ENCODE measurements around the gene RBP2. TPM values are rescaled to one million over a fixed set of nuclear protein-coding genes. Genes with fewer than 3 reads are reported as not detected.

Gene RBP2
- total RNA-seq, 1 donor from 2014 or later, result not detected

- no peak overlapping the region for H3K4me3 ChIP-seq (ENCODE audit: low read depth, low read length)
- FAIRE-seq (peak; percentile 7), DNase-seq (ENCODE audit: low read depth) (no peak)
- TF ChIP-seq, protein P1, sequence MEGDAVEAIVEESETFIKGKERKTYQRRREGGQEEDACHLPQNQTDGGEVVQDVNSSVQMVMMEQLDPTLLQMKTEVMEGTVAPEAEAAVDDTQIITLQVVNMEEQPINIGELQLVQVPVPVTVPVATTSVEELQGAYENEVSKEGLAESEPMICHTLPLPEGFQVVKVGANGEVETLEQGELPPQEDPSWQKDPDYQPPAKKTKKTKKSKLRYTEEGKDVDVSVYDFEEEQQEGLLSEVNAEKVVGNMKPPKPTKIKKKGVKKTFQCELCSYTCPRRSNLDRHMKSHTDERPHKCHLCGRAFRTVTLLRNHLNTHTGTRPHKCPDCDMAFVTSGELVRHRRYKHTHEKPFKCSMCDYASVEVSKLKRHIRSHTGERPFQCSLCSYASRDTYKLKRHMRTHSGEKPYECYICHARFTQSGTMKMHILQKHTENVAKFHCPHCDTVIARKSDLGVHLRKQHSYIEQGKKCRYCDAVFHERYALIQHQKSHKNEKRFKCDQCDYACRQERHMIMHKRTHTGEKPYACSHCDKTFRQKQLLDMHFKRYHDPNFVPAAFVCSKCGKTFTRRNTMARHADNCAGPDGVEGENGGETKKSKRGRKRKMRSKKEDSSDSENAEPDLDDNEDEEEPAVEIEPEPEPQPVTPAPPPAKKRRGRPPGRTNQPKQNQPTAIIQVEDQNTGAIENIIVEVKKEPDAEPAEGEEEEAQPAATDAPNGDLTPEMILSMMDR (IDR thresholded peaks at IDR 0.05; ENCODE audit: insufficient read depth, low read length, severe bottlenecking), result no peak
- no peaks in the 10 kb centered on the region for H3K36me3 ChIP-seq (ENCODE audit: control insufficient read depth, insufficient read depth, low read length)
- peaks cover 4% of the 10 kb centered on the region for H3K27me3 ChIP-seq (ENCODE audit: control insufficient read depth, insufficient read depth, low read length)
These were observed 26.2 kb downstream of the RBP2 start for GRCh38 chr3:139450159-139450558.

DNA sequence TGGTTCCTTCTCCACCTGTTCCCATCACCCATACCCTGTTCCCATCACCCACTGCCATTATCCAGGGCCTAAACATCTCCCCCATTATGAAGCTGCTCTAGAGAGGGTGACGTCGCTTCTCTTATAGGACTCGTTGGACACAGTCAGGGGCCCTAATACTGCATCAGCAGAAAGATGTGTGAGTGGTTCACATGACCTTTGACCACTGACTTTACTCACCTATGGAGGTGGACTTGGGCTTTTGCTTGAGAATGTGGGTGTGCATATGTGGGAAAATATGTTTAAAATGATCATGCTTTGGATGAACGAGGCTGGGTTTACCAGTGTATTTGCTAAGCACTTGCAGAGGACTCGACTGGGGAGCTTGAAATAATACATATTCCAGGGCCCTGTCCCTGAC is 26.8 kb downstream of the RBP2 start:
- Histone ChIP-seq H3K27me3 (ENCODE audit: control insufficient read depth, insufficient read depth, low read length) (peaks cover 4% of the 10 kb centered on the region), H3K4me3 (ENCODE audit: low read depth, low read length) (no peak overlapping the region), H3K36me3 (ENCODE audit: control insufficient read depth, insufficient read depth, low read length) (no peaks in the 10 kb centered on the region)
- TF ChIP-seq, protein P1 (IDR thresholded peaks at IDR 0.05; ENCODE audit: insufficient read depth, low read length, severe bottlenecking), result no peak
- DNase-seq (ENCODE audit: low read depth) (no peak), FAIRE-seq (no peak)

DNA sequence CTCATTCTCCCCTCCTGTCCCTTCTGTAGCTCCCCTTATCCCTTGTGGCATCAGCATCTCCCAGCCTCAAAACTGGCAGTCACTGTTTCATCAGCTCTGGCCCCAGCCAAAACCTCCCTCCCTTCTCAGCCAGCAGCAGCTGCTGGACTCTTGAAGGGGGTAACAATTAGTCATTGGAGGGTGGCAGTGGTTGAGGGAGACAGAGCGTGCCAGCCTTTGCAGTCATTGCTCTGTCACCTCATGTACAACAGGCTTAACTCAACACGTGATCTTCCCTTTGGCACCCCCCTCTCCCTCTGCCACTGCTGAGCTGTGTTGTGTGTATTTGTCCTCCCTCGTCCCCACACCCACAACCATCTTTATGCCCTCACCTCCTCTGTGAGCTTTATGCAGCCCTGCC is 28.2 kb downstream of the RBP2 start:
- no peaks in the 10 kb centered on the region for H3K36me3 ChIP-seq (ENCODE audit: control insufficient read depth, insufficient read depth, low read length)
- H3K27me3 ChIP-seq (ENCODE audit: control insufficient read depth, insufficient read depth, low read length), result peaks cover 4% of the 10 kb centered on the region
- DNase-seq (ENCODE audit: low read depth) (no peak), FAIRE-seq (no peak)
- TF ChIP-seq, protein P1 (IDR thresholded peaks at IDR 0.05; ENCODE audit: insufficient read depth, low read length, severe bottlenecking), result no peak
- H3K4me3 ChIP-seq (ENCODE audit: low read depth, low read length), result no peak overlapping the region

- H3K27me3 ChIP-seq (ENCODE audit: control insufficient read depth, insufficient read depth, low read length), result peaks cover 4% of the 10 kb centered on the region
- H3K4me3 ChIP-seq (ENCODE audit: low read depth, low read length), result no peak overlapping the region
- TF ChIP-seq, protein P1 (IDR thresholded peaks at IDR 0.05; ENCODE audit: insufficient read depth, low read length, severe bottlenecking), result no peak
- H3K36me3 ChIP-seq (ENCODE audit: control insufficient read depth, insufficient read depth, low read length), result no peaks in the 10 kb centered on the region
- no peak for DNase-seq (ENCODE audit: low read depth)
- no peak for FAIRE-seq
These were observed 28.8 kb downstream of the RBP2 start for GRCh38 chr3:139447486-139447885.

- FAIRE-seq (no peak), DNase-seq (ENCODE audit: low read depth) (no peak)
- H3K27me3 ChIP-seq (ENCODE audit: control insufficient read depth, insufficient read depth, low read length), result peaks cover 4% of the 10 kb centered on the region
- TF ChIP-seq, protein P1 (IDR thresholded peaks at IDR 0.05; ENCODE audit: insufficient read depth, low read length, severe bottlenecking), result no peak
- no peak overlapping the region for H3K4me3 ChIP-seq (ENCODE audit: low read depth, low read length)
- H3K36me3 ChIP-seq (ENCODE audit: control insufficient read depth, insufficient read depth, low read length), result no peaks in the 10 kb centered on the region
These were observed 31.9 kb downstream of the RBP2 start for GRCh38 chr3:139444446-139444845.

GRCh38 chr3:139443186-139443585 is 33.1 kb downstream of the RBP2 start:
- Histone ChIP-seq H3K4me3 (ENCODE audit: low read depth, low read length) (no peak overlapping the region), H3K36me3 (ENCODE audit: control insufficient read depth, insufficient read depth, low read length) (no peaks in the 10 kb centered on the region), H3K27me3 (ENCODE audit: control insufficient read depth, insufficient read depth, low read length) (peaks cover 4% of the 10 kb centered on the region)
- FAIRE-seq (no peak), DNase-seq (ENCODE audit: low read depth) (no peak)
- TF ChIP-seq, protein P1 (IDR thresholded peaks at IDR 0.05; ENCODE audit: insufficient read depth, low read length, severe bottlenecking), result no peak
